NCI-H2196 (cell line): Measurements from ENCODE around the gene ANAPC2.

ENCODE experiments used
- DNase-seq: peaks from one replicate; lab custom pipeline; 2025; ENCODE audit not compliant: unreplicated experiment; lab: John Stamatoyannopoulos, UW

The ANAPC2 gene

GRCh38 chr9:137215196-137215986 lies 27.0 kb upstream of the ANAPC2 start:
- DNase-seq: no peak

GRCh38 chr9:137214620-137215019 lies 26.3 kb upstream of the ANAPC2 start:
- DNase-seq: no peak

GRCh38 chr9:137213160-137214060 lies 25.1 kb upstream of the ANAPC2 start:
- DNase-seq: peak; percentile 14

GRCh38 chr9:137212520-137212919 lies 24.2 kb upstream of the ANAPC2 start:
- no peak for DNase-seq

- no peak for DNase-seq
Observed at GRCh38 chr9:137211532-137211931, 23.2 kb upstream of the ANAPC2 start.

GRCh38 chr9:137206602-137207001 lies 18.2 kb upstream of the ANAPC2 start:
- DNase-seq: no peak

GRCh38 chr9:137205126-137206069 lies 17.0 kb upstream of the ANAPC2 start, which contains the start of the genes NDOR1 and TMEM203:
Gene NDOR1, plus strand, starts transcription at chr9:137205700. Its CDS starts 78 bp downstream, at chr9:137205778.
Gene TMEM203, minus strand, starts transcription at chr9:137205648. Its CDS starts 234 bp downstream, at chr9:137205414.
- peak; percentile 91 for DNase-seq

- no peak for DNase-seq
Observed at GRCh38 chr9:137204731-137205125, 16.4 kb upstream of the ANAPC2 start.

GRCh38 chr9:137202966-137203365 lies 14.6 kb upstream of the ANAPC2 start:
- no peak for DNase-seq

GRCh38 chr9:137201205-137201868 lies 13.0 kb upstream of the ANAPC2 start:
- DNase-seq: no peak

GRCh38 chr9:137200311-137201204 lies 12.2 kb upstream of the ANAPC2 start, which contains the start of gene TPRN:
Gene TPRN, minus strand, starts transcription at chr9:137200741. Its CDS starts 30 bp downstream, at chr9:137200711.
- DNase-seq: peak; percentile 99

GRCh38 chr9:137199411-137200121 lies 11.2 kb upstream of the ANAPC2 start:
- DNase-seq: no peak

GRCh38 chr9:137198902-137199283 lies 10.5 kb upstream of the ANAPC2 start:
- DNase-seq: no peak

GRCh38 chr9:137198051-137198901 lies 9.9 kb upstream of the ANAPC2 start:
- no peak for DNase-seq

GRCh38 chr9:137195525-137196220 lies 7.3 kb upstream of the ANAPC2 start:
- peak; percentile 94 for DNase-seq

GRCh38 chr9:137194909-137195308 lies 6.5 kb upstream of the ANAPC2 start:
- peak; percentile 66 for DNase-seq

GRCh38 chr9:137194388-137194787 lies 6.0 kb upstream of the ANAPC2 start:
- peak; percentile 58 for DNase-seq
